Measurements from ENCODE around the gene KHDC1.

- TF ChIP-seq, protein P1, sequence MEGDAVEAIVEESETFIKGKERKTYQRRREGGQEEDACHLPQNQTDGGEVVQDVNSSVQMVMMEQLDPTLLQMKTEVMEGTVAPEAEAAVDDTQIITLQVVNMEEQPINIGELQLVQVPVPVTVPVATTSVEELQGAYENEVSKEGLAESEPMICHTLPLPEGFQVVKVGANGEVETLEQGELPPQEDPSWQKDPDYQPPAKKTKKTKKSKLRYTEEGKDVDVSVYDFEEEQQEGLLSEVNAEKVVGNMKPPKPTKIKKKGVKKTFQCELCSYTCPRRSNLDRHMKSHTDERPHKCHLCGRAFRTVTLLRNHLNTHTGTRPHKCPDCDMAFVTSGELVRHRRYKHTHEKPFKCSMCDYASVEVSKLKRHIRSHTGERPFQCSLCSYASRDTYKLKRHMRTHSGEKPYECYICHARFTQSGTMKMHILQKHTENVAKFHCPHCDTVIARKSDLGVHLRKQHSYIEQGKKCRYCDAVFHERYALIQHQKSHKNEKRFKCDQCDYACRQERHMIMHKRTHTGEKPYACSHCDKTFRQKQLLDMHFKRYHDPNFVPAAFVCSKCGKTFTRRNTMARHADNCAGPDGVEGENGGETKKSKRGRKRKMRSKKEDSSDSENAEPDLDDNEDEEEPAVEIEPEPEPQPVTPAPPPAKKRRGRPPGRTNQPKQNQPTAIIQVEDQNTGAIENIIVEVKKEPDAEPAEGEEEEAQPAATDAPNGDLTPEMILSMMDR (IDR thresholded peaks at IDR 0.05), result no peak
- TF ChIP-seq POLR2A (IDR thresholded peaks at IDR 0.05), result no peak
These were observed 544 bp upstream of the KHDC1 start for GRCh38 chr6:73263570-73263909.

Measured in right lobe of liver (tissue), 4 donors.